DND-41 (cell line): Measurements from ENCODE around the gene PIGU.

Experiments
- ATAC-seq: fragments of 200-7000 bp; cut with Tn5 transposase; 3 replicates; pipeline ENCODE4 v1.9.1; 2021; ENCODE audit warnings: low read depth; ENCODE audit not compliant: insufficient read depth
- DNase-seq: peaks from one replicate; pipeline ENCODE4 v3.0.0-alpha.2; 2020
- H2AFZ ChIP-seq: 2 replicates; pipeline ENCODE4 v1.6.0; 2012; ENCODE audit warnings: low read depth, low read length
- H3K27ac ChIP-seq: 2 replicates; pipeline ENCODE4 v1.5.1; 2012; ENCODE audit warnings: low read length, inconsistent platforms
- H3K27me3 ChIP-seq: fragments of 200-600 bp; sonication (generic); 2 replicates; pipeline ENCODE4 v1.6.0; 2012; ENCODE audit warnings: low read length, mild to moderate bottlenecking, inconsistent platforms; ENCODE audit not compliant: insufficient read depth, poor library complexity
- H3K36me3 ChIP-seq: 2 replicates; pipeline ENCODE4 v1.5.1; 2012; ENCODE audit warnings: low read length, inconsistent platforms; ENCODE audit not compliant: insufficient read depth
- H3K4me1 ChIP-seq: 2 replicates; pipeline ENCODE4 v1.5.1; 2012; ENCODE audit warnings: mild to moderate bottlenecking, low read length; ENCODE audit not compliant: insufficient read depth
- H3K4me2 ChIP-seq: 2 replicates; pipeline ENCODE4 v1.6.0; 2012; ENCODE audit warnings: mild to moderate bottlenecking, moderate library complexity, low read length, inconsistent platforms; ENCODE audit not compliant: insufficient read depth
- H3K4me3 ChIP-seq, 2 experiments: fragments of 200-600 bp in 1 of 2; shearing (Covaris generic) in 1 of 2; 2 replicates each; pipeline ENCODE4 v1.5.1; 2012 to 2016; ENCODE audit warnings: inconsistent platforms in 2 of 2, low read length in 2 of 2, mild to moderate bottlenecking in 2 of 2, low read depth in 1 of 2, moderate library complexity in 1 of 2
- H3K79me2 ChIP-seq: 2 replicates; pipeline ENCODE4 v1.6.0; 2012; ENCODE audit warnings: low read length, inconsistent platforms; ENCODE audit not compliant: insufficient read depth
- H3K9ac ChIP-seq: 2 replicates; pipeline ENCODE4 v1.6.0; 2012; ENCODE audit warnings: low read depth, mild to moderate bottlenecking, inconsistent platforms, low read length, moderate library complexity
- H3K9me3 ChIP-seq: 2 replicates; pipeline ENCODE4 v1.5.1; 2012; ENCODE audit warnings: low read length, moderate library complexity, mild to moderate bottlenecking, inconsistent platforms; ENCODE audit not compliant: insufficient read depth, severe bottlenecking
- H4K20me1 ChIP-seq: 2 replicates; pipeline ENCODE4 v1.6.0; 2012; ENCODE audit warnings: low read length; ENCODE audit not compliant: insufficient read depth
- EZH2 ChIP-seq: IDR thresholded peaks from 3 replicates; pipeline ENCODE4 v1.6.1; 2012; ENCODE audit warnings: borderline replicate concordance, low read depth, mild to moderate bottlenecking, moderate library complexity, low read length, inconsistent platforms; ENCODE audit not compliant: severe bottlenecking
- TF ChIP-seq, protein P1 (sequence below): IDR thresholded peaks from 2 replicates; pipeline ENCODE4 v1.5.1; 2012; ENCODE audit warnings: borderline replicate concordance, low read length, moderate library complexity, mild to moderate bottlenecking; ENCODE audit not compliant: poor library complexity, severe bottlenecking; ENCODE audit errors: extremely low read depth

PIGU gene

DNA sequence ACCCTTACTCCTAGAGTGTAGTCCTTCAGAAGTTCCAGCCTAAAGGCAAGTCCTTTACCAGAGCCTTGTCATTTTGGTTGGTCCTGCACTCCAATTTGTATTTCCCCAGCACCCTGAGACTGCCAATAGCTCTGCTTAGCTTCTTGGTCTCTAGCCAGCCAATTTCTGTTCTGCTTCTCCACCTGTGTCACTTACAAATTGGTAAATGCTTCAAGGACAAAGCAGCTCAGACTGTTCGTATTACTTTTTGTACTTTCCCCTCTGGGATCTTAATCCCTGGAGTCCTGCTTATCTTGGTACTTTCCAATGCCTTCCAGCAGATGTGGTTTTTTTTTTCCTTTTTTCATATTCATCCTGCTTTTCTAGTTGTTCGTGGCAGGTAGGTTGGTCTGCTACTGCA lies 25.7 kb downstream of the PIGU start:
- Histone ChIP-seq H2AFZ (no peak overlapping the region), H3K27ac (no peak overlapping the region), H3K4me1 (no peaks in the 10 kb centered on the region), H3K9me3 (no peaks in the 10 kb centered on the region), H3K79me2 (0 out of 2 replicates have a peak, but pooled peaks cover 9% of the 10 kb centered on the region), H3K4me3 (no peak overlapping the region), H3K27me3 (no peaks in the 10 kb centered on the region), H3K36me3 (peaks cover 44% of the 10 kb centered on the region), H3K4me2 (no peak overlapping the region), H3K9ac (no peak overlapping the region), H4K20me1 (no peaks in the 10 kb centered on the region)
- no peak for ATAC-seq
- TF ChIP-seq, protein P1, sequence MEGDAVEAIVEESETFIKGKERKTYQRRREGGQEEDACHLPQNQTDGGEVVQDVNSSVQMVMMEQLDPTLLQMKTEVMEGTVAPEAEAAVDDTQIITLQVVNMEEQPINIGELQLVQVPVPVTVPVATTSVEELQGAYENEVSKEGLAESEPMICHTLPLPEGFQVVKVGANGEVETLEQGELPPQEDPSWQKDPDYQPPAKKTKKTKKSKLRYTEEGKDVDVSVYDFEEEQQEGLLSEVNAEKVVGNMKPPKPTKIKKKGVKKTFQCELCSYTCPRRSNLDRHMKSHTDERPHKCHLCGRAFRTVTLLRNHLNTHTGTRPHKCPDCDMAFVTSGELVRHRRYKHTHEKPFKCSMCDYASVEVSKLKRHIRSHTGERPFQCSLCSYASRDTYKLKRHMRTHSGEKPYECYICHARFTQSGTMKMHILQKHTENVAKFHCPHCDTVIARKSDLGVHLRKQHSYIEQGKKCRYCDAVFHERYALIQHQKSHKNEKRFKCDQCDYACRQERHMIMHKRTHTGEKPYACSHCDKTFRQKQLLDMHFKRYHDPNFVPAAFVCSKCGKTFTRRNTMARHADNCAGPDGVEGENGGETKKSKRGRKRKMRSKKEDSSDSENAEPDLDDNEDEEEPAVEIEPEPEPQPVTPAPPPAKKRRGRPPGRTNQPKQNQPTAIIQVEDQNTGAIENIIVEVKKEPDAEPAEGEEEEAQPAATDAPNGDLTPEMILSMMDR: no peak
- TF ChIP-seq EZH2: no peak
- DNase-seq: no peak

DNA sequence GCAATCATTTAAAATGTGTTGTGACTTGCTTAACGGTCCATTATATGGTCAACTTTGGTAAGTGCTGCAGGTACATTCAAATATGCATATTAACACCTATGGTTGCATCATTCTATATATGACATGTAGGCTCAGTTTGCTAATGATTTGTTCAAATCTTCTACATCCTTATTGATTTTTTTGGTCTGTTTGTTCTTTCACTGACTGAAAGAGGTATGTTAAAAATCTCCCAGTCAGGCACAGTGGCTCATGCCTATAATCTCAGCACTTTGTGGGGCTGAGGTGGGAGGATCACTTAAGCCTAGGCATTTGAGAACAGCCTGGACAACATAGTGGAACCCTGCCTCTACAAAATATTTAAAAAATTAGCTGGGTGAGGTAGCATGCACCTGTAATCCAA lies 29.2 kb downstream of the PIGU start:
- no peak overlapping the region for H3K27ac ChIP-seq
- H3K36me3 ChIP-seq: peaks cover 42% of the 10 kb centered on the region
- H3K4me3 ChIP-seq: no peak overlapping the region
- H4K20me1 ChIP-seq: no peaks in the 10 kb centered on the region
- H3K4me2 ChIP-seq: no peak overlapping the region
- 0 out of 2 replicates have a peak, but pooled peaks cover 9% of the 10 kb centered on the region for H3K79me2 ChIP-seq
- H2AFZ ChIP-seq: no peak overlapping the region
- no peak for TF ChIP-seq EZH2
- TF ChIP-seq, protein P1: no peak
- H3K4me1 ChIP-seq: no peaks in the 10 kb centered on the region
- DNase-seq (no peak), ATAC-seq (no peak)
- no peak overlapping the region for H3K9ac ChIP-seq
- no peaks in the 10 kb centered on the region for H3K27me3 ChIP-seq
- no peaks in the 10 kb centered on the region for H3K9me3 ChIP-seq

DNA sequence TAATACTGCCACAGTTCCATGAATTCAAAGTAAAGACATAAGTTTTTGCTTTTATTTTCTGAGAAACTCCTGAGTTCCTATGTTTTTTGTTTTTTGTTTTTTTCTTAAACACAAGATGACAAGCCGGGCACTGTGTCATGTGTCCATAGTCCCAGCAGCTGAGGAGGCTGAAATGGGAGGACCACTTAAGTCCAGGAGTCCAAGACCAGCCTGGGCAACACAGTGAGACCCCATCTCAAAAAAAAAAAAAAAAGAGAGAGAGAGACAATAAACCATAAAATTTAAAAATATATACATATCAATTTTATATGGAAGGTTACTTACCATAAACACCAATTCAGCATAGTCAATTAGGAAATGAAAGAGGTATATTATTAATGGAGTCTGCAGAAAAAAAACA lies 31.9 kb downstream of the PIGU start:
- no peak for TF ChIP-seq EZH2
- TF ChIP-seq, protein P1: no peak
- no peak overlapping the region for H3K9ac ChIP-seq
- H3K9me3 ChIP-seq: no peaks in the 10 kb centered on the region
- DNase-seq (no peak), ATAC-seq (no peak)
- H3K27ac ChIP-seq: no peak overlapping the region
- H3K4me1 ChIP-seq: no peaks in the 10 kb centered on the region
- no peak overlapping the region for H3K4me2 ChIP-seq
- peaks cover 30% of the 10 kb centered on the region for H3K36me3 ChIP-seq
- H3K4me3 ChIP-seq: no peak overlapping the region
- no peaks in the 10 kb centered on the region for H3K27me3 ChIP-seq
- H4K20me1 ChIP-seq: peaks cover under 1% of the 10 kb centered on the region; the same call in 1 of the 2 replicates
- H2AFZ ChIP-seq: no peak overlapping the region
- 0 out of 2 replicates have a peak, but pooled peaks cover 3% of the 10 kb centered on the region for H3K79me2 ChIP-seq

DNA sequence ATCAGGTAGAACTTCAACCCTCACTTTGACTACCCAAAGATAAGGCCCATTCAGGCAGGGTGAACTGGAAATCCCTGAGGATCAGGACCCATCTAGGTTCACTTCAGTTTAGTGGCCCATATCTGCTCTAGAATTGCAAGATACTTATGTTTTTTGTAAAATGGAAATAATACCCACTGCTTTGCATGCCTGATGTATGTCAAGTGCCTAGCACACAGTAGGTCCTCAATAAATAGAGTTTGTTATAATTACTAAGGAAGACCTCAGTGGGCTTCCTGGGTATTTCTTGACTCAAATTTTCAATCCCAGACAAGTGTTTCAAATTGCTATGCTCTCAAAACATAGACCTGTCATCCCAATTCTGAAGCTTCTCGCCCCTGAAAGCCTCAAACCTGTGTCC lies 32.5 kb downstream of the PIGU start:
- Histone ChIP-seq H3K9ac (no peak overlapping the region), H2AFZ (no peak overlapping the region), H3K4me3 (no peak overlapping the region), H3K27ac (no peak overlapping the region), H3K36me3 (peaks cover 33% of the 10 kb centered on the region), H3K9me3 (no peaks in the 10 kb centered on the region), H3K4me1 (no peaks in the 10 kb centered on the region), H4K20me1 (peaks cover 2% of the 10 kb centered on the region; the same call in 1 of the 2 replicates), H3K27me3 (no peaks in the 10 kb centered on the region), H3K79me2 (0 out of 2 replicates have a peak, but pooled peaks cover 3% of the 10 kb centered on the region), H3K4me2 (no peak overlapping the region)
- ATAC-seq (no peak), DNase-seq (no peak)
- no peak for TF ChIP-seq EZH2
- TF ChIP-seq, protein P1: no peak
